Epidermal melanocyte (primary cell): ENCODE results near the gene CENPP.
A peak's percentile ranks its signal among the peaks of the same experiment; 100 is the strongest.

Source experiments
- DNase-seq: peaks from one replicate; pipeline ENCODE4 v3.0.0; 2011; ENCODE audit warnings: low spot score; ENCODE audit not compliant: insufficient read length

The CENPP gene

GRCh38 chr9:92504881-92505280 is 179.1 kb downstream of the CENPP start:
- no peak for DNase-seq

GRCh38 chr9:92506184-92506857 is 180.6 kb downstream of the CENPP start:
- DNase-seq: peak; percentile 26

GRCh38 chr9:92507005-92507404 is 181.3 kb downstream of the CENPP start:
- DNase-seq: no peak

- DNase-seq: no peak
Observed at GRCh38 chr9:92507496-92507895, 181.7 kb downstream of the CENPP start.

- no peak for DNase-seq
Observed at GRCh38 chr9:92508018-92508820, 182.5 kb downstream of the CENPP start.

GRCh38 chr9:92509050-92509449 is 183.3 kb downstream of the CENPP start:
- DNase-seq: no peak

- DNase-seq: no peak
Observed at GRCh38 chr9:92510747-92511146, 185.0 kb downstream of the CENPP start.

- no peak for DNase-seq
Observed at GRCh38 chr9:92512622-92513021, 186.9 kb downstream of the CENPP start.

GRCh38 chr9:92513349-92513748 is 187.6 kb downstream of the CENPP start:
- no peak for DNase-seq

GRCh38 chr9:92514635-92515034 is 188.9 kb downstream of the CENPP start:
- DNase-seq: no peak

GRCh38 chr9:92516521-92516920 is 190.8 kb downstream of the CENPP start:
- DNase-seq: no peak

- DNase-seq: no peak
Observed at GRCh38 chr9:92517046-92517445, 191.3 kb downstream of the CENPP start.

- no peak for DNase-seq
Observed at GRCh38 chr9:92518199-92518598, 192.4 kb downstream of the CENPP start.

- no peak for DNase-seq
Observed at GRCh38 chr9:92520837-92521236, 195.1 kb downstream of the CENPP start.

- DNase-seq: no peak
Observed at GRCh38 chr9:92522983-92523970, 197.5 kb downstream of the CENPP start.

- DNase-seq: no peak
Observed at GRCh38 chr9:92524881-92525280, 199.1 kb downstream of the CENPP start.

- DNase-seq: no peak
Observed at GRCh38 chr9:92525306-92525705, 199.6 kb downstream of the CENPP start.

GRCh38 chr9:92527291-92527828 is 201.6 kb downstream of the CENPP start:
- no peak for DNase-seq

- no peak for DNase-seq
Observed at GRCh38 chr9:92527832-92528521, 202.2 kb downstream of the CENPP start.

GRCh38 chr9:92528522-92528849 is 202.7 kb downstream of the CENPP start:
- no peak for DNase-seq

GRCh38 chr9:92529124-92529523 is 203.4 kb downstream of the CENPP start:
- no peak for DNase-seq
